Fibroblast of pulmonary artery (primary cell): ENCODE data around the gene ZFR2.

ENCODE experiments used
- DNase-seq: peaks from one replicate; pipeline ENCODE4 v3.0.0-alpha.2; 2010; ENCODE audit warnings: low read depth
- H3K4me3 ChIP-seq: replicated peaks from 2 replicates; pipeline ENCODE4 v1.5.1; 2011; ENCODE audit warnings: low read depth, mild to moderate bottlenecking, control low read depth, low read length, moderate library complexity
- TF ChIP-seq, protein P1 (sequence below): IDR thresholded peaks from 2 replicates; pipeline ENCODE4 v1.5.1; 2011; ENCODE audit warnings: mild to moderate bottlenecking, control low read depth, low read length, inconsistent platforms; ENCODE audit errors: missing control alignments

ZFR2 gene

DNA sequence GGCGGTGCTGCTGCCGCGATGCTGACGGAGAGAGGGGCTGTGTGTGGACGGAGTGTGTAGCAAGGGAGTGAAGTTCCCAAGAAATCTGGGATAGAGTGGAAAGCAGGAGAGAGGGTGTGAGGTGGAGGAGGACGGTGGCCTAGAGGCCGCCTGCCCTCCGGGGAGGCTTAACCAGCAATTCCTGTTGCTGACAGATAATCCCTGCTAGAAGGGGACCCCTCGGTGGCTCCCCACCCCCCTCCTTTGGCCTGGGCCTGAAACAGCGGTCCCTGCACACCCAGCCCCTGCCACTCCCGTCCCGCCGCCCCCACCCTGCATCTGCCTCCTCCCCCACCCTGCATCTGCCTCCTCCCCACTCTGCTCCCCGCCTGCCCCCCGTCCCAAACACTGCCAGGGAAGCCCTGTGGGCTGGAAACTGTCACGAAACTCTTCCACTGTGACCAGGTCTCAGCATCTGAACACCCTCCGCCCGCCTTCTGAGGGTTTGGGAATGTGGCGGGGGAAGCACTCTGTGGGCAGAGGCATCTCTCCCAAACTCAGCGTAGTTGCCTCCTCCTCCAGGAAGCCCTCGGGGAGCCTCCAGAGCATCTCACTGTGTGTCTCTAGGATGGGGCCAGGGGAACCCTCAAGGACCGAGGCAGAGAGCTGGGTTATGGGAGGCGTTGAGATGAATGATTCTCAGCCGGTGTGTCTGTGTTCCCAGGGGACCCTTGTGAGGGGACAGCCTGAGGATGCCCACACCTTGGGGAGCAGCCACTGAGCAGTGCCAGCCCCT lies 65.5 kb downstream of the ZFR2 start:
- no peak overlapping the region for H3K4me3 ChIP-seq
- DNase-seq, result no peak
- TF ChIP-seq, protein P1, sequence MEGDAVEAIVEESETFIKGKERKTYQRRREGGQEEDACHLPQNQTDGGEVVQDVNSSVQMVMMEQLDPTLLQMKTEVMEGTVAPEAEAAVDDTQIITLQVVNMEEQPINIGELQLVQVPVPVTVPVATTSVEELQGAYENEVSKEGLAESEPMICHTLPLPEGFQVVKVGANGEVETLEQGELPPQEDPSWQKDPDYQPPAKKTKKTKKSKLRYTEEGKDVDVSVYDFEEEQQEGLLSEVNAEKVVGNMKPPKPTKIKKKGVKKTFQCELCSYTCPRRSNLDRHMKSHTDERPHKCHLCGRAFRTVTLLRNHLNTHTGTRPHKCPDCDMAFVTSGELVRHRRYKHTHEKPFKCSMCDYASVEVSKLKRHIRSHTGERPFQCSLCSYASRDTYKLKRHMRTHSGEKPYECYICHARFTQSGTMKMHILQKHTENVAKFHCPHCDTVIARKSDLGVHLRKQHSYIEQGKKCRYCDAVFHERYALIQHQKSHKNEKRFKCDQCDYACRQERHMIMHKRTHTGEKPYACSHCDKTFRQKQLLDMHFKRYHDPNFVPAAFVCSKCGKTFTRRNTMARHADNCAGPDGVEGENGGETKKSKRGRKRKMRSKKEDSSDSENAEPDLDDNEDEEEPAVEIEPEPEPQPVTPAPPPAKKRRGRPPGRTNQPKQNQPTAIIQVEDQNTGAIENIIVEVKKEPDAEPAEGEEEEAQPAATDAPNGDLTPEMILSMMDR, result no peak

DNA sequence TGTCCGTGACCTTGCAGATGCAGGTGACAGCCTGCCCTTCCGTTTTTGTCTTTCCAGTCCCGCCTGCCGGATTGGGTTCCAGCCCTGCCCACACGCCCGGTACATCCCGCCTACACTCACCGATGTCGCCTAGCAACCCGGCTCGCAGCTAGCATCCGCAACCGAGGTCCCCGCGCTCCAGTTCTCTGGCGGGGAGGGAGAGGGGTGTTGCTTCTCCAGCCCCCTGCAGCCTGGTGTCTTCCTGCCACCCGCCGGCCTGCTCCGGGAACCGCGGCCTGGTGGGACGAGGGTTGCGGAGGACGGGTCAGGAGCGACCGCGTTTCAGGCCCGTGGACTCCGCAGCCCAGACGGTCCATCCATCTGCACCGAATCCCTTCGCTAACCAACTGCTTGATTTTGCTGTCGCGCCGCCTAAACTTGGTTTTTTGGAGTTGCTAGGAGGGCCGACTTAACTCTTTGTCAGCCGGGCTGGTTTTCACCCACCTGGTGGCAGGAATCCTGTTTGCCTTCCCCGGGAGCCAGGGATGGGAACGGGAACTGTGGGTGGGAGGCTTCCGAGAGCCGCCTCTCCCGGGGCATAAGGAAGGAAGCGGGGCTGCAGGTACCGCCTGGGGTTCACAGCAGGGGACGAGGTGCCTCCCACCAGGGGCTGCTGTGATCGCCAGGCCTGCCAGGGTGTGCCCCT lies 67.3 kb downstream of the ZFR2 start:
- no peak overlapping the region for H3K4me3 ChIP-seq
- TF ChIP-seq, protein P1, result peak; percentile 26
- DNase-seq, result no peak

DNA sequence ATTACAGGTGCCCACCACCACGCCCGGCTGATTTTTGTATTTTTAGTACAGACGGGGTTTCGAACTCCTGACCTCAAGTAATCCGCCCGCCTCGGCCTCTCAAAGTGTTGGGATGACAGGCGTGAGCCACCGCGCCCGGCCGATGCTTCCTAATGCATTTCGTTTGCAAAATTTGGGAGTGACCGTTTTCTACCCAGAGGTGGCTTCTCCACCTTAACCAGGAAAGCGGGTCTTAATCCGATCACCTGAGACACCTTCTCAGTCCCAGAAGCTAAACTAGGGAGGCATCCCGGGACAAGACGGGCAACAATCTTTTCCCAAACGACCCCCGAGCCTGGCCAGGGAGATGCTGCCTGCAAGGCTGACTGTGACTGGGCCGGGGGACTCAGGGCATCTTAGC lies 67.8 kb downstream of the ZFR2 start:
- H3K4me3 ChIP-seq, result no peak overlapping the region
- no peak for DNase-seq
- TF ChIP-seq, protein P1, result no peak

DNA sequence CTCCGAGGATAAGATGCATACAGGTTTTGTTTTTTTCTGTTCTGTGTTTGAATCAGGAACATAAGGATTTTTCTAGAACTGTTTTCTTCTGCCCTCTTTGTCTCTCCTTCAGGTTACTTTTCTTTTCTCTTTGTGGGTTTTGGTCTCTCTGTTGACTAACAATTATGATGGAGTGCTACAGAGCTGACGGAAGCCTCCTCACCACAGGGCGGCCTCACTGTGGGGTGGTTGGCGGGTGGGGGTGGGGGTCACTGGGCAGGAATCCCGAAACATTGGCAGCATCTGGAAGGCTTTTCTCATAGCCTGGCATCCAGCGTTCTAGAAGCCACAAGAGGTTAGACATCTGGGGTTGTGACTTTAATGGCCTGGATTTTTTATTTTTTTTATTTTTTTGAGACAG lies 70.7 kb downstream of the ZFR2 start:
- H3K4me3 ChIP-seq, result no peak overlapping the region
- no peak for DNase-seq
- TF ChIP-seq, protein P1, result no peak

DNA sequence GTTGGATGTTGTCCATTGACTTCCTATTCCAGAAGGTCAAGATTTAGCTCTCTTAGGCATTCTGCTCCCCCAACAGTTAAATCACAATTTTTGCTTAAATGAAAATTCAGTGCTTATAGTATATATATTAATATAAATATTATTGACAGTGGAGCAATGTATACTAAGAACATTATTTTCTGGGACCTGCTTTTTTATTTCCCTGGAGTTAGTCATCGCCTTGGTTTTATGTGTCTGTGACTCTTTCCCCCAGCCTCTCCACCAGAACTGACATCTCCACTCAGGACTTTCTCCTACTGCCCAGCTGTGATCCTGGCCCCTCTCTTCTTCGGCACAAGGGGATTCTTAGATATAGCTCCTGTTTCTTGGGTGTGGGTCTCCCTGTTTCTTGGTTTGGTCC lies 72.5 kb downstream of the ZFR2 start:
- H3K4me3 ChIP-seq, result no peak overlapping the region
- TF ChIP-seq, protein P1, result no peak
- DNase-seq, result no peak

DNA sequence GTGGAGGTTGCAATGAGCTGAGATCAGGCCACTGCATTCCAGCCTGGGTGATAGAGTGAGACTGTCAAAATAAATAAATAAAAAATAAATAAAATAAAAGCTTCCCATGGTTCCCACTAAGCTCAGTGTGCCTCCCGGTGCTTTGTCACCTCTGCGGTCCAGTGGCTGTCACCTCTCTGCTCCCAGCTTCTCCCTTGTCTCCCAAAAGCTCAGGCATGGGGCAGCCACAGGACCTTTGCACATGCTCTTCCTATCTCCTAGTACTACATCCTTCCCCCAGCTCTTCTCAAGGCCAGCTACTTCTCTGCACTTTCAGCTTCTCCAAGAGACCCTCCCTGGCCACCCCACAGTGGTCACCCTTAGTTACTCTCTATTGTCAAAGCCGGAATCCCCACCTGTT lies 75.0 kb downstream of the ZFR2 start:
- TF ChIP-seq, protein P1, result no peak
- DNase-seq, result no peak
- H3K4me3 ChIP-seq, result no peak overlapping the region

DNA sequence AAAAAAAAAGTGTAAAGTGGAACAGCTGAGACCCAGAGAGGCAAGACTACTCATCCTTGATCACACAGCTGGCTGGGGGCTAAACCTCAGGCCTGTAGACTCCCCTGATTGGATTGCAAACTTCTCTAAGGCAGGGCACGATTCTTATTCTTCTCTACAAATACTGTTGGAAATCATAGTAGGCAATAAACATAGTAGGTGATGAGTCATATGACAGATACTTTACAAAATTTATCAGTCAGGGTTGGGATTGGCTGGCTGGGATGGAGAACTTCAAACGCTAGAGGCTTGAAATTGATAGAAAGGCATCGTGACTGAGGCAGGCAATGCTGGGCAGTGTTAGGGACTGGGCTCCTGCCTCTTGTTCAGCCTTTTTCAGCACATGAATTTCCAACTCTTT lies 76.7 kb downstream of the ZFR2 start:
- TF ChIP-seq, protein P1, result no peak
- no peak for DNase-seq
- no peak overlapping the region for H3K4me3 ChIP-seq
